NCI-H2107 treated with DMSO at 0.1 percent for 48 hours (cell line): ENCODE measurements around the gene KRTAP10-4.
"Not testable (repeated sequence)": the region's sequence is repeated elsewhere in the genome, so short reads cannot be mapped to it uniquely, and the experiment has no call there.

Experiments used
- DNase-seq: peaks from one replicate; lab custom pipeline; 2025; ENCODE audit not compliant: unreplicated experiment; lab: John Stamatoyannopoulos, UW

KRTAP10-4 gene

GRCh38 chr21:44556879-44557278 lies 16.6 kb upstream of the KRTAP10-4 start:
- peak; percentile 97 for DNase-seq

GRCh38 chr21:44557491-44558328 lies 15.8 kb upstream of the KRTAP10-4 start:
- no peak for DNase-seq

GRCh38 chr21:44558329-44558675 lies 15.2 kb upstream of the KRTAP10-4 start:
- DNase-seq, result not testable (repeated sequence)

- DNase-seq, result no peak
Observed at GRCh38 chr21:44558695-44559094, 14.8 kb upstream of the KRTAP10-4 start, which contains the start of gene KRTAP10-3. TSS of gene KRTAP10-3 (minus strand) at chr21:44558795. CDS start at chr21:44558715, 80 bp downstream.

- DNase-seq, result no peak
Observed at GRCh38 chr21:44564099-44564498, 9.4 kb upstream of the KRTAP10-4 start.

- no peak for DNase-seq
Observed at GRCh38 chr21:44564886-44565598, 8.5 kb upstream of the KRTAP10-4 start.

GRCh38 chr21:44566403-44566802 lies 7.1 kb upstream of the KRTAP10-4 start:
- no peak for DNase-seq

GRCh38 chr21:44567481-44568171 lies 5.9 kb upstream of the KRTAP10-4 start:
- DNase-seq, result no peak

GRCh38 chr21:44568261-44568660 lies 5.3 kb upstream of the KRTAP10-4 start:
- no peak for DNase-seq

- no peak for DNase-seq
Observed at GRCh38 chr21:44568667-44569556, 4.6 kb upstream of the KRTAP10-4 start.

- DNase-seq, result no peak
Observed at GRCh38 chr21:44569861-44570517, 3.5 kb upstream of the KRTAP10-4 start.

GRCh38 chr21:44571296-44571695 lies 2.2 kb upstream of the KRTAP10-4 start:
- no peak for DNase-seq

- no peak for DNase-seq
Observed at GRCh38 chr21:44571844-44572782, 1.4 kb upstream of the KRTAP10-4 start.

GRCh38 chr21:44572959-44573583 lies 458 bp upstream of the KRTAP10-4 start:
- DNase-seq, result no peak

GRCh38 chr21:44574457-44575306 lies 1.2 kb downstream of the KRTAP10-4 start:
- no peak for DNase-seq

GRCh38 chr21:44575307-44576024 lies 1.9 kb downstream of the KRTAP10-4 start:
- no peak for DNase-seq

GRCh38 chr21:44576025-44576420 lies 2.5 kb downstream of the KRTAP10-4 start:
- DNase-seq, result no peak
